ENCODE results near the gene HMGN1.

GRCh38 chr21:39313571-39314142 is 35.2 kb downstream of the HMGN1 start, which contains the start of gene BRWD1:
- TF ChIP-seq, protein P1, sequence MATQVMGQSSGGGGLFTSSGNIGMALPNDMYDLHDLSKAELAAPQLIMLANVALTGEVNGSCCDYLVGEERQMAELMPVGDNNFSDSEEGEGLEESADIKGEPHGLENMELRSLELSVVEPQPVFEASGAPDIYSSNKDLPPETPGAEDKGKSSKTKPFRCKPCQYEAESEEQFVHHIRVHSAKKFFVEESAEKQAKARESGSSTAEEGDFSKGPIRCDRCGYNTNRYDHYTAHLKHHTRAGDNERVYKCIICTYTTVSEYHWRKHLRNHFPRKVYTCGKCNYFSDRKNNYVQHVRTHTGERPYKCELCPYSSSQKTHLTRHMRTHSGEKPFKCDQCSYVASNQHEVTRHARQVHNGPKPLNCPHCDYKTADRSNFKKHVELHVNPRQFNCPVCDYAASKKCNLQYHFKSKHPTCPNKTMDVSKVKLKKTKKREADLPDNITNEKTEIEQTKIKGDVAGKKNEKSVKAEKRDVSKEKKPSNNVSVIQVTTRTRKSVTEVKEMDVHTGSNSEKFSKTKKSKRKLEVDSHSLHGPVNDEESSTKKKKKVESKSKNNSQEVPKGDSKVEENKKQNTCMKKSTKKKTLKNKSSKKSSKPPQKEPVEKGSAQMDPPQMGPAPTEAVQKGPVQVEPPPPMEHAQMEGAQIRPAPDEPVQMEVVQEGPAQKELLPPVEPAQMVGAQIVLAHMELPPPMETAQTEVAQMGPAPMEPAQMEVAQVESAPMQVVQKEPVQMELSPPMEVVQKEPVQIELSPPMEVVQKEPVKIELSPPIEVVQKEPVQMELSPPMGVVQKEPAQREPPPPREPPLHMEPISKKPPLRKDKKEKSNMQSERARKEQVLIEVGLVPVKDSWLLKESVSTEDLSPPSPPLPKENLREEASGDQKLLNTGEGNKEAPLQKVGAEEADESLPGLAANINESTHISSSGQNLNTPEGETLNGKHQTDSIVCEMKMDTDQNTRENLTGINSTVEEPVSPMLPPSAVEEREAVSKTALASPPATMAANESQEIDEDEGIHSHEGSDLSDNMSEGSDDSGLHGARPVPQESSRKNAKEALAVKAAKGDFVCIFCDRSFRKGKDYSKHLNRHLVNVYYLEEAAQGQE (IDR thresholded peaks at IDR 0.05; ENCODE audit: low read depth): no peak
- TF ChIP-seq TAF1 (IDR thresholded peaks at IDR 0.05; ENCODE audit: low read depth) (peak; percentile 90), EP300 (IDR thresholded peaks at IDR 0.05; ENCODE audit: borderline replicate concordance) (peak; percentile 64), TCF12 (IDR thresholded peaks at IDR 0.05; ENCODE audit: low read depth) (peak; percentile 83), YY1 (IDR thresholded peaks at IDR 0.05; ENCODE audit: low read depth) (peak; percentile 86), FOXM1 (IDR thresholded peaks at IDR 0.05; ENCODE audit: borderline replicate concordance, low read depth) (peak; percentile 31; the same call in 1 of the 2 replicates), TEAD4 (IDR thresholded peaks at IDR 0.05) (0 out of 2 replicates have a peak, but pooled peaks have one; percentile 22)

Measured in Ishikawa (cell line).